ENCODE data around the gene KCTD3. TPM values are rescaled to one million over a fixed set of nuclear protein-coding genes. Genes with fewer than 3 reads are reported as not detected.

KCTD3 gene
- total RNA-seq, 4 donors from 2014 or later, result 33.4 to 80.4 (median 59.1) TPM

GRCh38 chr1:215521279-215521678 is 45.8 kb upstream of the KCTD3 start:
- H3K27ac ChIP-seq, result no peak overlapping the region
- 78 to 85% methylated on average over 3 of the region's 3 CpGs for WGBS, 2 donors (ENCODE audit: low coverage in 1 of 2)
- intact Hi-C loops (cut with DNase I; ENCODE audit: low total_unique reads), result no loop called here
- TF ChIP-seq CTCF (IDR thresholded peaks at IDR 0.05) (no peak), EP300 (IDR thresholded peaks at IDR 0.05; ENCODE audit: low read depth) (no peak), POLR2A (IDR thresholded peaks at IDR 0.05) (no peak), POLR2AphosphoS5 (IDR thresholded peaks at IDR 0.05) (no peak)
- in situ Hi-C loops (cut with MboI; ENCODE audit: low pct_ligation_motif_present in 1 of 4, low pct_unique_long_range_greater_than_20kb in 1 of 4, low sequenced_read_pairs in 3 of 4), result loop anchor here in 3 of 4 donors (10.0 to 25.0 kb wide), 3 partner anchors 859 to 886 kb away; no protein-coding TSS in a partner anchor
- no peaks in the 10 kb centered on the region for H3K4me1 ChIP-seq
- no peak for DNase-seq
- no peak overlapping the region for H3K4me3 ChIP-seq
- H3K9me3 ChIP-seq, result no peaks in the 10 kb centered on the region
- H3K27me3 ChIP-seq, result no peaks in the 10 kb centered on the region
- H3K36me3 ChIP-seq, result no peaks in the 10 kb centered on the region

DNA sequence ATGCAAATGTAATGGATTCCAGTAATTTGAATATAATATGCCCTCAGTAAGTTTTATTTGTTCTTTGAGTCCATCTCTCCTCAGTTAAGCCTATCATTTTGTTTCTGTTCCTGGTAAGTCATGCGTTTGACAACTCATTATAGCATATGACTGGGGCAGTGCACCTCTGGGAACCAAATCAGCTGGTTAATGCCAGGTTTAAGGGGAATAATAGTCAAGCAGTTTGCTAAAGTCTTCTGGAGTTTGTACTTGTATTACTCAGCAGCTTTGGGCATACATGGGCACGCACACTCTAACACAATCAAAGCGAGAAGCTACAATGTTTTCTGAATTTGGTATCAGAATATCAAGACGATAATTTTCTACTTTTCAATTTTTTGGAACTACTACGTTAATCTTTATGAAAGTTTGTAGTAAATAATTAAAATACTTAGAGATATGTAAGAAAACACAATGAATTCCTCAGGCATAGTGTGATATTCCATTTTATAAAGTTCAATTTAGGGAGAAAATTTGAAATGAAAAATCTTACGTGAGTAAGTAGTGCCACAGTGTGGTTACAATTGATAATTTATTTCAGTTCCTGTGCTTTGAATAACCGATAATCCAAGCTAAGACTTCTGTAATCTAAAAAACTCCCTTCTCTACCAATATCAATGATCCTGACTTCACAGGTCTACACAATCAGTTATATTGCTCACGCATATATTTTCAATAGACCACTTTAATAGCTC is 43.8 kb upstream of the KCTD3 start:
- DNase-seq, result no peak
- 67 to 72% methylated on average over 8 of the region's 8 CpGs for WGBS, 2 donors (ENCODE audit: low coverage in 1 of 2)
- Histone ChIP-seq H3K4me1 (no peaks in the 10 kb centered on the region), H3K9me3 (no peaks in the 10 kb centered on the region), H3K27me3 (no peaks in the 10 kb centered on the region), H3K4me3 (no peak overlapping the region), H3K27ac (no peak overlapping the region), H3K36me3 (no peaks in the 10 kb centered on the region)
- intact Hi-C loops (cut with DNase I; ENCODE audit: low total_unique reads) (no loop called here), in situ Hi-C loops (cut with MboI; ENCODE audit: low pct_ligation_motif_present in 1 of 4, low pct_unique_long_range_greater_than_20kb in 1 of 4, low sequenced_read_pairs in 3 of 4) (loop anchor here in 3 of 4 donors (10.0 to 25.0 kb wide), 3 partner anchors 861 to 888 kb away; no protein-coding TSS in a partner anchor)
- TF ChIP-seq EP300 (IDR thresholded peaks at IDR 0.05; ENCODE audit: low read depth) (no peak), CTCF (IDR thresholded peaks at IDR 0.05) (no peak), POLR2A (IDR thresholded peaks at IDR 0.05) (no peak), POLR2AphosphoS5 (IDR thresholded peaks at IDR 0.05) (no peak)

GRCh38 chr1:215523906-215524305 is 43.2 kb upstream of the KCTD3 start:
- Histone ChIP-seq H3K27me3 (no peaks in the 10 kb centered on the region), H3K27ac (no peak overlapping the region), H3K4me3 (no peak overlapping the region), H3K36me3 (no peaks in the 10 kb centered on the region), H3K4me1 (no peaks in the 10 kb centered on the region), H3K9me3 (no peaks in the 10 kb centered on the region)
- TF ChIP-seq POLR2AphosphoS5 (IDR thresholded peaks at IDR 0.05) (no peak), EP300 (IDR thresholded peaks at IDR 0.05; ENCODE audit: low read depth) (no peak)
- intact Hi-C loops (cut with DNase I; ENCODE audit: low total_unique reads) (no loop called here), in situ Hi-C loops (cut with MboI; ENCODE audit: low pct_ligation_motif_present in 1 of 4, low pct_unique_long_range_greater_than_20kb in 1 of 4, low sequenced_read_pairs in 3 of 4) (loop anchor here in 3 of 4 donors (10.0 to 25.0 kb wide), 3 partner anchors 862 to 889 kb away; no protein-coding TSS in a partner anchor)
- 7 to 13% methylated on average over 2 of the region's 2 CpGs for WGBS, 2 donors (ENCODE audit: low coverage in 1 of 2)
- DNase-seq, result no peak

DNA sequence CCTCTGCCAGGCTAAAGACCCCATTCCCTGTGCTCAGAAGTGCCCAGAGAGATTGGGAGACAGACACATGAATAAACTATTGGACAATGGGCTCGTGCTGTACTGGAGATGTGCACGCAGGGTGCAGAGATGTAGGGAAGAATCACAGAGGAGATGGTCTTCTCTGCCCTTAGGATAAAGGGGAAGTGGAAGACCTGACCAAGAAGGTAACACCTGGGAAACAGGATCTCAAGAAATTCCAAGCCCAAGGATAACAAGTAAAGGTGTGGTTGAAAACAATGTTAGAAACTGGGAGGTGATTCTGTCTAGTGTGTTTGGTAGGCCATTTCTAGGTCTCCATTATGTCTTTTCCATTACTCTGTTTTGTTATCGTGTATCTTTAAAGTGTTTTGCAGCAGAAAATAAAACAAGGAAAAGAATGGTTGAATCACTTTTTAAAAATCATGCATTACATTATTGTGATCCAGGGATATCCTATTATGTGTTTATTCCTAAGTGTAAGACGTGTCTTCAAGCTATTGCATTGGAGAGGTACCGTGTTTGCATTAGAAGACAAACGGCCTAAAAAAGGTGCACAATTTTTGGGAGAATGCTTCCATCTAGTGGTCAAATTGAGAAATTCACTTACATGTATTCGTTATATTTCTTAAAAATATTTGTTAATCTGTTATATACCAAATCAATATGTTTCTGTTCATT is 40.8 kb upstream of the KCTD3 start:
- Histone ChIP-seq H3K4me3 (no peak overlapping the region), H3K9me3 (no peaks in the 10 kb centered on the region), H3K27me3 (no peaks in the 10 kb centered on the region), H3K36me3 (no peaks in the 10 kb centered on the region), H3K4me1 (no peaks in the 10 kb centered on the region), H3K27ac (no peak overlapping the region)
- in situ Hi-C loops (cut with MboI; ENCODE audit: low pct_ligation_motif_present in 1 of 4, low pct_unique_long_range_greater_than_20kb in 1 of 4, low sequenced_read_pairs in 3 of 4), result loop anchor here in 1 of 4 donors (10.0 kb wide), 1 partner anchor 891 kb away; no protein-coding TSS in a partner anchor
- DNase-seq, result no peak
- TF ChIP-seq POLR2AphosphoS5 (IDR thresholded peaks at IDR 0.05) (no peak), EP300 (IDR thresholded peaks at IDR 0.05; ENCODE audit: low read depth) (no peak), POLR2A (IDR thresholded peaks at IDR 0.05) (no peak), CTCF (IDR thresholded peaks at IDR 0.05) (peak; percentile 64 to 77 (median 72))
- 20 to 33% methylated on average over 5 to 7 of the region's 7 CpGs for WGBS, 2 donors (ENCODE audit: low coverage in 1 of 2)
- intact Hi-C loops (cut with DNase I; ENCODE audit: low total_unique reads), result loop anchor here (5.0 kb wide), 1 partner anchor 899 kb away; no protein-coding TSS in a partner anchor
